UCSD-AML1 (cell line): ENCODE results near the gene ABCA7.
"Not testable (repeated sequence)": the region's sequence is repeated elsewhere in the genome, so short reads cannot be mapped to it uniquely, and the experiment has no call there.

ENCODE experiments used
- DNase-seq: peaks from one replicate; lab custom pipeline; 2025; ENCODE audit not compliant: unreplicated experiment; lab: John Stamatoyannopoulos, UW

Gene ABCA7

DNA sequence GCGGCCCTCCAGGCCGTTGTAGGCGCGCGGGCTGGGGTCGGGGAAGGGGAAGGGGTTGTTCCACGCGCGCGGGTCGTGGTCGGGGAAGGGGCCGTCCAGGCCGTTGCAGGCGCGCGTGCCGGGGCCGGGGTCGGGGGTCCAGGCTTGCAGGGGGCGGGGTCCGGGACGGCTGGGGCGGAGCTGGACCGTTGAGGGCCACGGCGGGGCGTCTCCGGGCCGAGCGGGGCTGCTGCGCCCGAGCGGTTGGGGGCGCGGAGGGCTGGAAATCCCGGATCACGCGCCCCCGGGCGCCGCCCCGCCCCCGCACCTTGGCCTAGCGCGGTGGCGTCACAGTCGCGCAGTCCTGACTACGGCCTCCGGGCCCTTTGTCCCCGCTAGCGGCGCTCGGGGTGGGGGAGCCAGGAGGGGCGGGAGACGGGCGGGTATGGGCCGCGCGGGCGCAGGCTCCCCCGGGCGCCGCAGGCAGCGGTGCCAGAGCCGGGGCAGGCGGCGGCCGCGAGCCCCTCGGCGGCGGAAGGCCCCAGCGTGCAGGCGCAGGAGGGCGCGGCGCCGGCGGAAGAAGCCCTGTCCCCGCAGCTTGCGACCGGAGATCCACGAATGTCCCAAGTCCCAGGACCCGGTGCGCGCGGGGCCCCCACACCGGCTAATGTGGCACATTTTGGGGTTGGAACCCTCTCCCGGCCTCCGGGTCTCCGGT, 64.6 kb downstream of the ABCA7 start:
- peak; percentile 74 for DNase-seq

DNA sequence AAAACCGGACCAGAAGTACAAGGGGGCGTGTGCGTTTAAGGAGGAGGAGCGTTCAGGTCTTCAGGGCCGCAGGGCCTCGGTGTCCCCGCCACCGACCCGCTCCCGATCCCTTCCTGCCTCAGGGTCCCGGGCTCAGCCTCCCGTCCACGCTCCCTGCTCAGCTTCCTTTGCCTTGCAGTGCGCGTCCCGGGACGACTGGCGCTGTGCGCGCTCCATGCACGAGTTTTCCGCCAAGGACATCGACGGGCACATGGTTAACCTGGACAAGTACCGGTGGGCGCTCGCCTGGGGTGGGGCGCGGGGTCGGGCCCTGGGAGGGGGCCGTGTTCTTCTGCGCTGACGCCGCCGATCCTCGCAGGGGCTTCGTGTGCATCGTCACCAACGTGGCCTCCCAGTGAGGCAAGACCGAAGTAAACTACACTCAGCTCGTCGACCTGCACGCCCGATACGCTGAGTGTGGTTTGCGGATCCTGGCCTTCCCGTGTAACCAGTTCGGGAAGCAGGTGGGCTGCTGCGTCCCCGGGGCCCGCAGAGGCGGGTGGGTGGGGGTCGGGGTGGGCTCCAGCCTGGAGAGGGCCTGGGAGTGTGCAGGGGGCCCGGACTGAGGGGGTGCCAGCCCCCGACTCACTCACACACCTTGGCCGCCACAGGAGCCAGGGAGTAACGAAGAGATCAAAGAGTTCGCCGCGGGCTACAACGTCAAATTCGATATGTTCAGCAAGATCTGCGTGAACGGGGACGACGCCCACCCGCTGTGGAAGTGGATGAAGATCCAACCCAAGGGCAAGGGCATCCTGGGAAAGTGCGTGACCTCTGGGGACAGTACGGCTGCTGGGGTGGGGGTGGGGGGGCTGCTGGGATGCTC, 65.3 kb downstream of the ABCA7 start:
- DNase-seq: no peak

DNA sequence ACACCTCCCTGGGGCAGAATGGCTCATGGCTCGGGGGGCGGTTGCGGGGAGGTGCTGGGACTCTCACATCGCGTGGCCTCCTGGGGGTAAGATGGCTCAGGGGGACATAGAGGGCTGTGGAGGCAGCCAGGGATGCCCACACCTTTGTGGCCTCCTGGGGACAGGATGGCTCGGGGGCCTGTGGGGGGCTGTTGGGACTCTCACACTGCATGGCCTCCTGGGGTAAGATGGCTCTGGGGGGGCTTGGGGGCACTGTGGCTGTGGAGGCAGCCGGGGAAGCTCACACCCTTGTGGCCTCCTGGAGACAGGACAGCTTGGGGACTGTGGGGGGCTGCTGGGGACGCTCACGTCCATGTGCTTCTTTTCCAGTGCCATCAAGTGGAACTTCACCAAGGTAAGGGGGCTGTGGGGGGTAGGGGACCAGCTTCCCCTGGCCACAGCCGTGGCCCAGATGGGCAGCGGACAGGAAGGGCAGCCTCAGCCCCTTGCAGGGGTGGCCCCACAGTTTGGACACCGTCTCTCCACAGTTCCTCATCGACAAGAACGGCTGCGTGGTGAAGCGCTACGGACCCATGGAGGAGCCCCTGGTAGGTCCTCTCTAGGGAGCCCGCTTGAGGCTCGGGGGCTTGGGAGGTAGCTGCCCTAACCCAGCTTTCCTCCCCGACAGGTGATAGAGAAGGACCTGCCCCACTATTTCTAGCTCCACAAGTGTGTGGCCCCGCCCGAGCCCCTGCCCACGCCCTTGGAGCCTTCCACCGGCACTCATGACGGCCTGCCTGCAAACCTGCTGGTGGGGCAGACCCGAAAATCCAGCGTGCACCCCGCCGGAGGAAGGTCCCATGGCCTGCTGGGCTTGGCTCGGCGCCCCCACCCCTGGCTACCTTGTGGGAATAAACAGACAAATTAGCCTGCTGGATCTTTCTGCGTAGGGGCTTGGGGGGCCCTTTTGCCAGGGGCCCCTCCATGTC, 66.2 kb downstream of the ABCA7 start:
- no peak for DNase-seq

DNA sequence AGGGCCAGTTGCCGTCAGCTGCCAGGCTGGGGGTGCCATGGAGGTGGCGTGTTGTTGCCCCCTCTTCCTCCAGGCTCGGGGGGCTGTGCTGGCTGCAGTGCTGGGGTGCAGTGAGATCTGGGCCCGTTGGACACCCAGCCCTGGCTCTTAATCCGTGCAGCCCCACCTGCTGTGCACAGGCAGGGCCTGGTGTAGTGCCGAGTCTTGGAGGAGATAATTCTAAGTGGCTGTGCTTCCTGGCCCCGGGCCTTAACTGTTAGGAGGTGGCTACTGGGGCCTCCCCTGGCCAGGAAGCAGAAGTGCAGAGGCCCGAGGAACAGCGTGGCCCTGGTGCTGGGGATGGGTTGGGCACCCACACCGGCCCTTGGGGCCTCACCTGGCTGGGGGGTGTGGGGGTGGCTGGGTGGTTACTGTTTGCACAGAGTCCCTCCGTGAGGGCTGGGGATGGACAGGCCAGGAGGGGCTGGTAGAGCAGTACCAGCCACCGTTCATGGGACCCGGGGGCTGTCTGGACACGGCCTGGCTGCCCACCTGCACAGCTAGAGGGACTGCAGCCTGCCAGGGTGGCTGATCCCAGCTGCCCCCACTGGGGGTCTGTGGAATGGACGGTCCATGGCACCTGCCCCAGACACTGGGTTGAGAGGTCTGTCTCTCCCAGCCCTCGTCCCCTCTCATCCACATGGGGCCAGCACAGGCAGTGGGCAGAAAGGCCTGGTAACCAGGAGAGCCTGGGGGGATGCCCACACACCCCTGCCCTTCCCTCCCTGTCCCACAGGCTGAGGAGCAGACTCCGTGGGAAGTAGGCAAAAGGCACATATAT, 67.1 kb downstream of the ABCA7 start:
- peak; percentile 31 for DNase-seq

DNA sequence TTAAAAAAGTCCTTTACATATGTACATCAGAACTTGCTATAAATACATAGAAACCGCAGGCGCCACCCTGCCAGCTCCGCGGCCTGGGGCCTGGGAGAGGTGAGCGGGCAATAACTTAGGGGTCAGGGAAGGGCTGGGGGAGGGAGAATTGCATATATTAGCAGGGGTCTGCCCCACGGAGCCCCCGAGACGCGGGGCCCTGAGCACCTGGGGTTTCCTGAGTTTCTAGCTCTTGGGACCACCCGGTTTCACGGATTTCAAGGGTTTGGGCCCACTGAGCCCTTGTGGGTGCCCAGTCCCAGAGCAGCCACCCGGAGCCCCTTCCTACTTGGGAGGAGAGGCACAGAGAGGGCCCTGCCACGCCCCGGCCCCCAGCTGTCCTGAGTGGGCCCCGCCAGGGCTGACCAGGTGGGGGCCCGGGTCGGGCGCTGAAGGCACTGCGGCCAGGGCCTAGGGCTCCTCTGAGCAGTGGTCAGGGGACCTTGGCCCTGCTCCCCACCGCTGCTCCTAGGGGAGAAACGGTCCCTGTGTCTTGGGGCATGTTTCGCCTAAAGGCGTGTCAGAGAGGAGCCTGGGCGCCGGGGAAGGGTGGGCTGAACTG, 67.9 kb downstream of the ABCA7 start:
- no peak for DNase-seq

DNA sequence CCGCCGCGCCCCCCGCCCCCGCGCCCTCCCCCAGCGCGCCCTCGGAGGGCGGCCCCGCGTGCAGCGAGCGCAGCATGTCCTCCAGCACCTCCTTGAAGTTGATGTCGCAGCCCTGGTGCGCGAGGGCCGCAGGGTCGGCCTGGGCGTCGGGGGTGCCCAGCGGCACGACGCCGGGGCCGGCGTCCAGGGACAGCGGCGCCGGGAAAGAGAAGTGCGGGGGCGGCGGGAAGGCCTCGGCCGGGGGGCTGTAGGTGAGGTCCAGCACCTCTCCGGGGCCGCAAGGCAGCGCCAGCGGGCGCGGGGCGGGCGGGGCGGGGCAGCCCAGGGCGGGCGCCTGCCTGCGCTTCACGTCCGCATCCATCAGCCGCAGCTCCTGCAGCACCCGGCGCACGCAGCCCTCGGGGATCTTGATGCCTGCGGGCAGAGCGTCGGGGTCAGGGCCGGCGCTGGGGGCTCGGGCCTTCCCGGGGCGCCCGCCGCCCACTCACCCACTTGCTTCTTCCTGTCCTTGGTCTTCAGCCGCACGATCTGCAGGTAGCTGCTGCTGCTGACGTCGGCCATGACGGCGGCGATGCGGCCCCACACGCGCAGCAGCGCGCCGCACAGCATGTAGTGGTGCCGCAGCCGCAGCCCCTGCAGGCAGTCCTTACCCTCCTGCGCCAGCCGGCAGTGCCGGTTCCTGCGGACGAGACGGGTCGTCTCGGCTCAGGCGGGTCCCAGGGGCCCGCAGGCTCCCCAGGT, 68.6 kb downstream of the ABCA7 start:
- no peak for DNase-seq

DNA sequence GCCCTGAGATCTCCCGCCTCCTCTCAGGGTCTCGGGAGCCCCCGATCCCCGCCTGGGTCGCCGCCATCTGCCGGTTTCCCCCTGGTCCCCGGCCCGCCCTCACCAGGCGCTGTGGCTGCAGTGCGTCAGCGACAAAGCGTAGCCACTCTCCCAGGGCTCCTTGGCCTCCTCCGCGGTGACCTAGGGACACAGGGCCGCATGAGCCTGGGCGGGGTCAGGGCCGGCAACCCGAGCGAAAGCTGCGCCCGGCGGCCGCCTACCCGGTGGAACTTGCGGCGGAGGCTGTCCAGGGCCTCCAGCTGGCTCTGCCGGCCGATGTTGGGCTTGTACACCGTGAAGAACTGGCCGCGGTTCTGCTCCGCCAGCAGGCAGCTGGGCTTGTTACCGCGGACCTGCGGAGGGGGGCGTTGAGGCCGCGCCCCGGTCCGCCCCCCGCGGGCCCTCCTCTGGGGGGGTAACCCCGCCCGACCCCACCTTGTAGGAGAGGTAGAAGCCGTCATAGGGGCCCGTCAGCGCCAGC, 69.2 kb downstream of the ABCA7 start:
- no peak for DNase-seq

DNA sequence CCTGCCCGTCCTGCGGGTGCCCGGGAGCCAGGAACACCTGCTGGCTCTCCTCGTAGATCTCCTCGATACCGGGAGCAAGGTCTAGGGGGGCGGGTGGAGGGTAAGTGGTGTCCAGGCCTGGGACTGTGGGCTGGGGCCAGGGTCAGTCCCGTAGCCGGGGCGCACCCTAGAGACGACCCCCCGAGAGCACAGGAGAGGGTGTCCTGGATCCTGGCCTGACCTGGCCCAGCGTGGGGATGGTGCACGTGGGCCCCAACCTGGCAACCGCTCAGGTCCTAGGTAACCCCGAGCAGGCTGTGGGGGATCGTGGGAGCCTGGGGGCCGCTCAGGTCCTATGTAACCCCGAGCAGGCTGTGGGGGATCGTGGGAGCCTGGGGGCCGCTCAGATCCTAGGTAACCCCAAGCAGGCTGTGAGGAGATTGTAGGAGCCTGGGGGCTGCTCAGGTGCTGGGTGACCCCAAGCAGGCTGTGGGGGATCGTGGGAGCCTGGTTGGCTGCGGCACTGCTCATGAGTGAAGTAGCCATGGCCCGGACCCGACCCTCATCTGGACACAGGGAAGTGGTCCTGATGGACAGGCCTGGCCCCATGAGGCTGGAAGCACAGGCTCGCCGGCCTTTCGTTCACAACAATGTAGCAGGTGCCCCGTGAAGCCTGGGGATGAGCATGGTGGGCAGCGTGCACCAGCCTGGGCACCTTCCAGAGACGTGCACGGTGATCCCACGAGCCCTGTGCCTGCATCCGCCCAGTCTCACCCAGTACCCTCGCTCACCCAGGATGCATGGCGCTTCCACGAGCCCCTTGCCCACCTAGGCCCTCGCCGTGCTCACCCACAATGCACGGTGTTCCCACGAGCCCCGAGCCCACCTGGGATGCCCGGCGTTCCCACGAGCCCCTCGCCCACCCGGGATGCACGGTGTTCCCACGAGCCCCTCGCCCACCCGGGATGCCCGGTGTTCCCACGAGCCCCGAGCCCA, 70.1 kb downstream of the ABCA7 start:
- no peak for DNase-seq

DNA sequence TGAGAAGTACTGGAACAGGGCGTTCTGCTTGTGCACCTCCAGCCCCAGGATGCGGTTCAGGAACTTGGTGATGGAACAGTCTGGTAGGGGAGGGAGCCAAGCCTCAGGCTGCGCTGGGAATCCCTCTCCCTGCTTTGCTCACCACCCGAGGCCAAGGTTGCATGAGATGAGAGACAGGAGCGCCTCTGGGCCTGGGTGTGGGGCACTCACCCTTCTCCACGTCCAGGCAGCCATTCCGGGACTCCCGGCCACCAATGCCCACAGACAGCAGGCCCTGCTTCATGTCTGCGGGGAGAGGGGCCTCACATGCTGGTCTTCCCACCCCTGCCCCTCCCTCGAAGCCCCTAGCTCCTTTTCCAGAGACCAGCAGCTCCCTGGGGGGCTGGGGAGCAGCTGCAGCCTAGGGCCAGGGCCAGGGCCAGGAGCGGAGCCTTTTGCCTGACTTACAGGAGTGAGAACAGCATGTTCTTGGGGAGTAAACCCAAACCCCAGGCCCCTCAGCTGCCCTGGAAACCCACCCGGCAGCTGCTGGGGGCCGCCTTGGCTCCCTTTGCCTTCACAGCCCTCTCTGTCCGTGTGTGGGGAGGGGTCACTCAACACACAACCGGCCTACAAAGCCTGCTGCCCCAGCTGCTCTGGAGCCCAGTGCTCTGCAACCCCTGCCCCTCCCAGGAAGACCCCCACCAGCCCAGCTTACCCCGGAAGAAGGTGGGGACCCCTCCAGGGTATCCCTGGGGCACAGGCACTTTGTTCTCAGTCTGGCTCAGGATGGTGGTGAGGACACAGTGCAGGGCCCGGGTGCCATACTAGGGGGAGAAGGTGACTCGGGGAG, 71.1 kb downstream of the ABCA7 start:
- DNase-seq: no peak

DNA sequence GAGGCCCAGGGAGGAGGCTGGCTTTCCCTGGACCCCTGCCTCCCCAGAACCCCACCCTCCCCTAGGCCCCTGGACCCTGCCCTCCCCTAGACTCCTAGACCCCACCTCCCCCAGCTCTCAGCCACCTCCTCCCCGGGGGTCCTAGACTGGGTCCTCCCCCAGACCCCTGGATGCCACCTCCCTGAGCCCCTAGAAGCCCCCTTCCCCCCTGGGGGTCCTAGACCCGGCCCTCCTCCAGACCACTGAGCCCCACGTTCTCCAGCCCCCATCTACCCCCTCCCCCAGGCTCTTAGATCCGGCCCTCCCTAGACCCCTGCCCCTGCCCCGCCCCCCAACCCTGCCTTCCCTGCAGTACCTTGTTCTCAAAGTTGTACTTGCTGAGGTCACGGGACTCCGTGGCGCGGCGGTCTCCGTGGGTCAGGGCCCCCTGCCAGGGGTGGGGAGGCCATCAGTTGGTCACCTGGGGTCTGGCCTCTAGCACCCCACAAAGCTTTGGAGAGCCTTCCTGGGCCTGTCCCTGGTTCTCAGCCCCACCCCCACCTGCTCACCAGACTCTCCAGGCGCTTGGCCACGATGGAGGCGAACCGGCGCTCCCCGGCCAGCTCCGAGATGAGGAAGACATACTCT, 71.8 kb downstream of the ABCA7 start:
- DNase-seq: no peak

DNA sequence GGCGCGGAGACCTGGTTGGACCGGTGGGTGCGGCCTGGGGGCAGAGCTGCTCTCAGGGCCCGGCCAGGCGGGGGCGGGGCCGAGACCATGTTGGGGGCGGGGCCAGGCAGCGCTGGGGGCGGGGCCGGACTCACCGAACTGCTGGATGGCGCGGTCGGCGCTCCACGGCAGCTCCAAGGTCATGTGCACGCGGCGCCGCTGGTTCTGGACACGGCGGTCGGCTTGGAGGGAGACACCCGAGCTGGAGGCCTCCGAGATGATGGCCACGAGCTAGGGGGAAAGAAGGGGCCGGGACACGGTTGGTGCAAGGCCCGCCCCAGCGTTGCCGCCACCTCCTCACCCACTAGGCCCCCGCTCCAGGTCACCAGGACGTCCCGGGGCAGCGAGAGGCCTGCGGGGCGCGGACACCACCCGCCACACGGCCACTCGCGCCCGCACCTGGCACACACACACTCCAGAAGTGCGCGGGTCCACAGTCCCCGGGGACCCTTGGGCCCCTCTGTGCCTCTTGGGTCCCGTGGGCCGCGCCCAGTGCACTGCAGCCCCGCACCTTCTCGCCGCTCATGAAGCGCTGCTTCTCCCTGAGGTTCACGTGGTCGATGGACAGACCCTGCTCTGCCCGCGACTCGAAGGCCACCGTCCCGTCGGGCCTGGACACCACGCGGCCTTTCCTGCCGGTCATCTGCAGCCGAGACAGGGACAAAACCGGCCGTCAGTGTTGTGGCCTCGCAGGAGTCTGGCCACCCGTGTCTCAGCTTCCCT, 72.5 kb downstream of the ABCA7 start:
- no peak for DNase-seq

DNA sequence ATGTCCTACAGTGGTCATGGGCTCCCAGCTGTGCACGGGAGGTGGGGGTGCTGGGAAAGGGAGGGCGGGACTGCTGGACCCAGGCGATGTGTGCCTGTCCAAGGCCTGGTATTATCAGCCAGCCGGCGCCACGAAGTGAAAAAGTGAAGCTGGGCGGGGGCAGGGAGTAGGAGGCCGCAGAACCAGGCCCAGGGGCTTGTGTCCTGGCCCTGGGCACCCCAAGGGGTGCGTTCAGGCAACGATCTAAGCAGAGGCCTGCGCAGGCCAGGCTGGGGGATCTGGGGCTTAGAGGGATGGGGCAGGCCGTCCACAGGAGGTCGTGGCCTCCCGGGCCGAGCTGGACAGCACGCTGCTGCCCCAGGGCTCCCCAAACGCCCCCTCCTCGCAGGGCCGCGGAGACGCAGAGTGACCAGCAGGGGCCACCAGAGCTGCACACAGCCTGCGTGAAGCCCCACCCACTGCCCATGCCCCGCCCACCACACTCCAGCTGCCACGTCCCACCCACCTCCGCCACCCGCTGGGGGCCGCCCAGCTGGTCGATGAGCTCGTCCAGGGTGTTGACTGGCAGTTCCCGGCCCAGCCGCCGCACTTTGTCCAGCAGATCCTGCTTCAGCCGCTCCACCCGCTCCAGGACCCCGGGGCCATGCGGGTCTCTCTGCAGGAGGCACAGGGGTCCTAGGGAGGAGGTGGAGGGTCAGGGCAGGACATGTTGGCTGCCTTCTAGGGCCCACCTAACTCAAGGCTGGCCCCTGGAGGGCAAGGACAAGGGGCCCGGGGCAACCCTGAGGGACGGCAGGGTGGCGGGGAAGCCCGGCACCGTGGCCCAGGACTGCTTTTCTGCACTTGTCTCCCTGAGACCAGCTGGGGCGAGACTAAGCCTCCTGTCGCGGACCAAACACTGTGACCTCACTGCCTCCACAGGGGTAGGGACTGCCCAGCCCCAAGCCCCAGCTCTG, 73.4 kb downstream of the ABCA7 start:
- peak; percentile 76 for DNase-seq

DNA sequence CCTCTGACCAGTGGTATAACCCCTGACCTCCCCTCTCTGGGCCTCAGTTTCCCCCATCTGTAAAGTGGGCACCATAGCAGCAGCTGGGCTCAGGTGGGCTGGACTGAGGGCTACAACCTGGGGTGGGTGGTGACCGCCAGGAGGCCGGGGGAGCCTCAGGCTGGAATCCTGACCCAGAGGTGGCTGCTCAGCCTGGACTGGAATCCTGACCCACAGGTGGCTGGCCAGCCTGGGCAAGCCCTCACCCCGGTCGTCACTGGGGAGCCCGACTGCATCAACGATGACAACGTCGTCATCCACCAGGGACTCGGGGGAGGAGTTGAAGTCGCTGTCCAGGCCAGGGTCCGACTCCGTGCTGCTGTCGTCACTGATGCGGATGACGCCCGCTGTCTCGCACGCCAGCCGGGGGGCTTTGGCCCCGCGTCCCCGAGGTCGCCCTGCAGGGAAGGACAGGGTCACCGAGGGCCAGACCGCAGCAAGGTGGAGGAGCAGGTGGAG, 74.1 kb downstream of the ABCA7 start:
- DNase-seq: no peak

DNA sequence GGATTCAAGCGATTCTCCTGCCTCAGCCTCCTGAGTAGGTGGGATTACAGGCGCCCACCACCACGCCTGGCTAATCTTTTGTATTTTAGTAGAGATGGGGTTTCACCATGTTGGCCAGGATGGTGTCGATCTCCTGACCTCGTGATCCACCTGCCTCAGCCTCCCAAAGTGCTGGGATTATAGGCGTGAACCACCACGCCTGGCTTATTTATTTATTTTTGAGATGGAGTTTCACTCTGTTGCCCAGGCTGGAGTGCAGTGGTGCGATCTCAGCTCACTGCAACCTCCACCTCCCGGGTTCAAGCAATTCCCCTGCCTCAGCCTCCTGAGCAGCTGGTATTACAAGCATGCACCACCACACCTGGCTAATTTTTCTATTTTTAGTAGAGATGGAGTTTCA, 74.8 kb downstream of the ABCA7 start:
- not testable (repeated sequence) for DNase-seq
